GM12878 (cell line): ENCODE results near the gene PPIE. TPM values are rescaled to one million over a fixed set of nuclear protein-coding genes. Genes with fewer than 3 reads are reported as not detected.

ENCODE experiments used
- ATAC-seq: fragments of 200-7000 bp; cut with Tn5 transposase; 3 replicates; pipeline ENCODE4 v1.9.1; 2020; ENCODE audit warnings: mild to moderate bottlenecking, moderate library complexity
- BruUV-seq: library from RNA; stranded (reverse); fragments of 400-500 nt; replicated peaks from 2 replicates; lab custom pipeline; 2021; lab: Mats Ljungman, UMichigan
- CTCF ChIA-PET: fragments of 300-600 bp; sonication (Branson Sonifier 250); formaldehyde crosslinking; extraction: SDS; loops from one replicate; lab custom pipeline; 2021; ENCODE audit warnings: inconsistent platforms; lab: Yijun Ruan, JAX
- POLR2A ChIA-PET: fragments of 350-600 bp; formaldehyde crosslinking; extraction: SDS; loops from one replicate; lab custom pipeline; 2021; ENCODE audit warnings: inconsistent platforms; lab: Charles Lee
- RAD21 ChIA-PET: fragments of 300-600 bp; sonication (Branson Sonifier 250); formaldehyde crosslinking; loops from one replicate; lab custom pipeline; 2023; ENCODE audit warnings: antibody characterized with exemption; ENCODE audit not compliant: unreplicated experiment; lab: Charles Lee
- SMC1A ChIA-PET: fragments of 300-600 bp; sonication (Branson Sonifier 250); formaldehyde crosslinking; loops from one replicate; lab custom pipeline; 2023; ENCODE audit not compliant: unreplicated experiment, uncharacterized antibody; lab: Charles Lee
- DNase-seq: peaks from one replicate; pipeline ENCODE4 v3.0.0-alpha.2; 2011; ENCODE audit warnings: low read depth, low spot score
- FAIRE-seq: peaks from 3 replicates; lab custom pipeline; 2011; peaks lifted over from hg19 to GRCh38; lab: Jason Lieb, UNC
- H2AFZ ChIP-seq: 2 replicates; pipeline ENCODE4 v1.6.0; 2011; ENCODE audit warnings: low read depth, low read length, control low read depth; ENCODE audit not compliant: control insufficient read depth
- H3K27ac ChIP-seq: 2 replicates; pipeline ENCODE4 v1.5.1; 2011; ENCODE audit warnings: control low read depth; ENCODE audit not compliant: control insufficient read depth, insufficient read depth
- H3K27me3 ChIP-seq, 2 experiments: replicated peaks in 1 of 2; 2 replicates each; pipeline versions ENCODE4 v1.6.0 to v1.6.1; 2011; ENCODE audit warnings: low read length in 1 of 2; ENCODE audit not compliant: control insufficient read depth in 2 of 2, insufficient read depth in 2 of 2
- H3K36me3 ChIP-seq, 2 experiments: 2 replicates each; pipeline ENCODE4 v1.5.1; 2011; ENCODE audit warnings: low read length in 1 of 2; ENCODE audit not compliant: control insufficient read depth in 2 of 2, insufficient read depth in 2 of 2
- H3K4me1 ChIP-seq: 2 replicates; pipeline ENCODE4 v1.6.1; 2011; ENCODE audit warnings: mild to moderate bottlenecking, low read length, moderate library complexity, mixed read lengths; ENCODE audit not compliant: control insufficient read depth, insufficient read depth
- H3K4me2 ChIP-seq: 2 replicates; pipeline ENCODE4 v1.6.0; 2011; ENCODE audit warnings: control low read depth; ENCODE audit not compliant: control insufficient read depth, insufficient read depth
- H3K4me3 ChIP-seq: fragments of 200-600 bp; sonication (generic); 2 replicates; pipeline ENCODE4 v1.5.1; 2016
- H3K79me2 ChIP-seq: 2 replicates; pipeline ENCODE4 v1.6.0; 2011; ENCODE audit warnings: low read length; ENCODE audit not compliant: control insufficient read depth, insufficient read depth
- H3K9ac ChIP-seq: 2 replicates; pipeline ENCODE4 v1.8.0; 2011; ENCODE audit warnings: low read length, control low read depth, mixed read lengths; ENCODE audit not compliant: control insufficient read depth, insufficient read depth
- H3K9me3 ChIP-seq: replicated peaks from 3 replicates; pipeline ENCODE4 v1.5.1; 2011; ENCODE audit warnings: mild to moderate bottlenecking, low read length; ENCODE audit not compliant: control insufficient read depth, insufficient read depth
- H4K20me1 ChIP-seq: 2 replicates; pipeline ENCODE4 v1.6.0; 2011; ENCODE audit not compliant: control insufficient read depth, insufficient read depth
- KAT2A ChIP-seq: conservative IDR thresholded peaks from 2 replicates; pipeline ENCODE4 v1.6.1; 2011; ENCODE audit warnings: low read depth, low read length; ENCODE audit not compliant: control insufficient read depth
- NFIC ChIP-seq: IDR thresholded peaks from 2 replicates; pipeline ENCODE4 v1.6.1; 2012; ENCODE audit warnings: low read depth, mild to moderate bottlenecking, inconsistent platforms, low read length, moderate library complexity
- NR2F1 ChIP-seq: fragments of 450-650 bp; conservative IDR thresholded peaks from 2 replicates; pipeline ENCODE4 v1.6.1; 2017; ENCODE audit warnings: mild to moderate bottlenecking
- PRDM15 ChIP-seq: fragments of 450-650 bp; formaldehyde crosslinking; IDR thresholded peaks from 2 replicates; pipeline ENCODE4 v1.4.0; 2020; ENCODE audit warnings: mild to moderate bottlenecking, moderate library complexity
- SPI1 ChIP-seq: IDR thresholded peaks from 2 replicates; pipeline ENCODE4 v1.6.1; 2011; ENCODE audit warnings: low read depth, mild to moderate bottlenecking, low read length, moderate library complexity, borderline replicate concordance; ENCODE audit not compliant: insufficient read depth
- ZBTB40 ChIP-seq: fragments of 450-650 bp; IDR thresholded peaks from 2 replicates; pipeline ENCODE4 v1.6.1; 2016; ENCODE audit warnings: mild to moderate bottlenecking, moderate library complexity, borderline replicate concordance
- WGBS: methylation state at CpG from one replicate; pipeline ENCODE4 v1.1.6; 2016; ENCODE audit warnings: low lambda C conversion rate; ENCODE audit not compliant: insufficient replicate concordance, insufficient coverage; ENCODE audit errors: missing lambda C conversion rate; 5-methylcytosine and 5-hydroxymethylcytosine counted together
- in situ Hi-C: fragments of 300-500 bp; cut with MboI; formaldehyde crosslinking; loops from 9 replicates; pipeline ENCODE4 v1.14.3; 2018; ENCODE audit warnings: mixed read lengths
- intact Hi-C: fragments of 100-400 bp; cut with micrococcal nuclease; formaldehyde crosslinking; loops from one replicate; pipeline ENCODE4 v1.14.2; 2022; ENCODE audit not compliant: unreplicated experiment
- polyA plus RNA-seq, 11 experiments: library from polyadenylated mRNA; depleted of rRNA in 4 of 11; unstranded in 6 of 11; stranded (reverse) in 5 of 11; fragments of >200 nt; fragmentation: Nextera tagmentation in 4 of 11; fragmentation: Illumina TruSeq in 1 of 11; extraction: Ambion mirVana in 4 of 11; extraction: Trizol in 1 of 11; gene quantifications; 1 replicate in 1 of 11; 2 replicates in 10 of 11; pipeline versions ENCODE4 v1.2.1 to v1.2.3, GENCODE V29; 2011 to 2016; ENCODE audit warnings: inconsistent platforms in 2 of 11, missing spikeins in 2 of 11, low read depth in 1 of 11
- total RNA-seq, 4 experiments: library from RNA; depleted of rRNA in 3 of 4; stranded (reverse); fragments of >200 nt in 3 of 4; fragmentation: Illumina TruSeq in 1 of 4; extraction: Trizol in 1 of 4; gene quantifications; 2 replicates each; pipeline versions ENCODE4 v1.2.1 to v1.2.3, GENCODE V29; 2013 to 2021
- TF ChIP-seq, protein P1 (sequence below): fragments of 450-650 bp; IDR thresholded peaks from 2 replicates; pipeline ENCODE4 v1.6.1; 2016; ENCODE audit warnings: mild to moderate bottlenecking

The PPIE gene
- total and polyA plus RNA-seq, 10 of the 15 experiments (the other 5 are each of a cell fraction or from before 2014, with no cell fraction given) = 36.6 to 163 (median 70.1) TPM

DNA sequence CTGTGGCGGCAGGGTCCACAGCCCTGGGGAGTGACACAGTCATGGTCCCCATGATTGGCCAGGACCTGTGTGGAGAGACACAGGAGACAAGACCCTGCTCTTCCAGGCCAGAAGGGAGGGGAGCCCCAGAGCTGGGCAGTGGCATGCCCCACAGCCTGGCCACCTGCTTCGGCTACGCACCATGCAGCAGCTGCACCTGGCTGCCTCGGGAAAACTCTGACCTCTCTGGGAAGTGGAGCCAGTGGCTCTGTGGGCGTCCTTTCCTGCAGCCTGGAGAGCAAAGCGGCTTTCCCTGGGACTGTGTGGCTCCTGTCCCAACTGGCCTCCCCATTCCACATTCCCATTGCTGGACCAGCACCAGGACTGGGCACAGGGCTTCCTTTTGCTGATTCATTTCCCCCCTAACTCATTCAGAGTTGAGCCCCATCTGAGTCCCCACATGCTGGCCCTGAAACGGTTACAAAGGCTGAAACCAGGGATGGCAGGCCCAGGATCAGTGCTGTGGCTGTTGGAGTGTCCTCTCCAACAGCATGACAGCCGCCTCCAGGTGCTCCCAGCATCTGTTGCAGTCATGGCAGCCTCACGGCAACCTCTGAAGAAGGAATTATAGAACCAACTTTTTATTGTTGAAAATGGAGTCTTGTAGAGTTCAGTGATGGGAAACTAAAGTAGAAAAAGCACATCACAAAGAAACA lies 17.4 kb downstream of the PPIE start (continued):
- TF ChIP-seq ZBTB40 (no peak), KAT2A (no peak)
- TF ChIP-seq, all 136 proteins: peak for 0

GRCh38 chr1:39757501-39757900 lies 18.8 kb downstream of the PPIE start:
- Histone ChIP-seq H2AFZ (no peak overlapping the region), H3K9ac (no peak overlapping the region), H3K79me2 (no peaks in the 10 kb centered on the region), H3K27ac (no peak overlapping the region), H3K4me3 (no peak overlapping the region), H3K4me1 (no peaks in the 10 kb centered on the region), H3K36me3 (peaks cover 18 to 26% of the 10 kb centered on the region in 2 experiments; a peak in 3 of 4 replicates), H3K27me3 (no peaks in the 10 kb centered on the region), H4K20me1 (no peaks in the 10 kb centered on the region), H3K9me3 (no peaks in the 10 kb centered on the region), H3K4me2 (no peak overlapping the region)
- intact Hi-C loops = no loop called here
- ATAC-seq (no peak), DNase-seq (no peak), FAIRE-seq (no peak)
- WGBS = 75% methylated on average over 5 of the region's 5 CpGs
- in situ Hi-C loops = no loop called here
- RAD21 ChIA-PET = no interaction called here
- SMC1A ChIA-PET = no interaction called here
- BruUV-seq = no TSS peak
- POLR2A ChIA-PET = no interaction called here
- CTCF ChIA-PET = interaction anchor here (1.2 kb wide), 1 partner anchor 43 kb away, joined by 3 read pairs; no protein-coding TSS in a partner anchor
- TF ChIP-seq SPI1 (no peak), NFIC (no peak), NR2F1 (no peak), PRDM15 (CRISPR knock-in tag) (no peak)
- TF ChIP-seq, protein P1, sequence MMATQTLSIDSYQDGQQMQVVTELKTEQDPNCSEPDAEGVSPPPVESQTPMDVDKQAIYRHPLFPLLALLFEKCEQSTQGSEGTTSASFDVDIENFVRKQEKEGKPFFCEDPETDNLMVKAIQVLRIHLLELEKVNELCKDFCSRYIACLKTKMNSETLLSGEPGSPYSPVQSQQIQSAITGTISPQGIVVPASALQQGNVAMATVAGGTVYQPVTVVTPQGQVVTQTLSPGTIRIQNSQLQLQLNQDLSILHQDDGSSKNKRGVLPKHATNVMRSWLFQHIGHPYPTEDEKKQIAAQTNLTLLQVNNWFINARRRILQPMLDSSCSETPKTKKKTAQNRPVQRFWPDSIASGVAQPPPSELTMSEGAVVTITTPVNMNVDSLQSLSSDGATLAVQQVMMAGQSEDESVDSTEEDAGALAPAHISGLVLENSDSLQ = no peak
